Measurements from ENCODE around the gene MRPL32. TPM values are rescaled to one million over a fixed set of nuclear protein-coding genes. Genes with fewer than 3 reads are reported as not detected.

MRPL32 gene
- total RNA-seq, result 51.0 and 79.8 TPM in 2 replicates

DNA sequence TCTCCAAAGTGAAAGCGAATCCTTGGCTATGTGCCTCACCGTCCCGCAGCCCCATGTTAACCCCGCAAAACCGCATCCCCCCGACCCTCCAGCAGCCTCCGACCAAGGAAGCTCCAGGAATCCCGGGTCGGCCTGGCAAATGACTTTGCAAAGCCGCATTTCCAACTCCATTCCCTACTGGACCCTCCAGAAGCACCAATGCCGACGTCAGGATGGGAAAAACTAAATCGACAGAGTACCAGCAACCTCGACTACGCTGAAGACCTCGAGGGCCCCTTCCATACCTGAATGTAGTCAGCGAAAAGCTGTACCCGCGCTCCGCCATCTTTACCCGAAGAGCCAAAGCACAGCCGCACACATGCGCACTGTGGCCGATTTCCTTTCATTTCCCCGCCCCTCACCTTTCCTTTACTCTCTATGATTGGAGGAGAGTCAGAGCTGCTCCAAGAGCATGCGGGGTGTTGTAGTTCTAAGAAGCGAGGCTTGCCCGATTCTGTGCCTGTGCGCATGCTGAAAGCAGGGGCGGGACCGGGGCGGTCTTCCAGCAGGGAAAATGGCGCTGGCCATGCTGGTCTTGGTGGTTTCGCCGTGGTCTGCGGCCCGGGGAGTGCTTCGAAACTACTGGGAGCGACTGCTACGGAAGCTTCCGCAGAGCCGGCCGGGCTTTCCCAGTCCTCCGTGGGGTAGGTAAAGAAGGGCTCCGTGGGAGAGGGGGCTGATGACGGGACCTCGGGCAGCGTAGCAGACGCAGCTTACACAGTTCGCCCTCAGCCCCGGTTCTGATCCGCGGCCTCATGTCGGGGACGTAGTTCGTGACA, at the start of gene MRPL32, which contains the start of gene PSMA2:
Gene MRPL32 (plus strand): TSS at position 543 of the 818 bp plus-strand sequence. CDS start 11 bp downstream, at position 554.
Gene PSMA2 (minus strand): TSS at position 341 of the 818 bp plus-strand sequence. CDS start 16 bp downstream, at position 325.

GRCh38 chr7:42911454-42912447, 20.4 kb upstream of the MRPL32 start, which contains the start of gene C7orf25:
TSS of gene C7orf25 (minus strand) at chr7:42912070. CDS start at chr7:42910900, 1,170 bp downstream.

Other genes with a start within 250 kb of the MRPL32 start
- gene C7orf25, start 20.3 kb upstream of the MRPL32 start, total RNA-seq, result 4.8 and 8.4 TPM in 2 replicates
- gene PSMA2, start 202 bp upstream of the MRPL32 start, total RNA-seq, result 117 and 169 TPM in 2 replicates
- gene HECW1, start 180.3 kb downstream of the MRPL32 start, total RNA-seq, result 0.04 TPM in 1 of 2 replicates, not detected in the other

Measured in hair follicular keratinocyte (primary cell).